GM19351 (cell line): ENCODE results near the gene TRAP1.

ENCODE experiments used
- ATAC-seq: cut with Tn5 transposase; IDR thresholded peaks from one replicate; pipeline ENCODE4 v1.9.1; 2021; ENCODE audit warnings: mild to moderate bottlenecking, moderate library complexity; ENCODE audit not compliant: unreplicated experiment

The TRAP1 gene

DNA sequence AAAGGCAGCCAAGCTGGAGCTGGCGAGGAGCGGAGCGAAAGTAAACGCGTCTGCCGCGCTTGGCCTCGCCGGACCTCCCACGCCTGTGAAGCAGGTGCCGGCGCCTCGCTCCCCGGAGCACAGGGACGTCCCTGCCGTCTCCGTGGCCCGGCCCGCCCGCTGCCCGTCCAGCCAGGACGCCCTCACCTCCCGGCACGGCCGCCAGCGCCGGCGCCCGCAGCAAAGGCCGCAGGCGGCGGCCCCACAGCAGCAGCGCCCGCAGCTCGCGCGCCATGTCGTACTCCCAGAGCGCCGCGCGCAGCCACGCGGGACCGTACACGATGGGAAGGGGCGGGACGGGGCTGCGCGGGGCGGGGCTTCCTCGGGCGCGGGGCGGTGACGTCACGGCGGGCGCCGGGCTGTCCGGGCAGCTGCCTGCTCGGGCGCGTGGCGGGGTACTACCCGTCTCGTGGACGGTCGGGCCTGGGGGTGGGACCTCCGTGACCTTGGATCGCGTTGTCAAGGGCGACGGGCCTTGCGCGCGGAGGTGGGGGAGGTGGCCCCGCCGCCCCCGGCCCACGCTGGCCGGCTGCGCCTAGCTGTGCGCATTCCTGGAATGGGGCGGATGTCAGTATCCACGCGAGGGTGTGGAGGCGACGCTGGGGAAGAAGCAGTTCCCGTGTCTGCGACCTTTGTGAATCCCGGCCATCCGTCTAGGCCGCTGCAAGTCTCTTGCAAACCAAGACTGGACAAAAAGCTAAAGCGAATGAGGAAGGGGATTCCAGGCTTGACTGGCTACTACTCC lies at the start of gene TRAP1:
Gene TRAP1 (minus strand): TSS at position 290 of the 784 bp plus-strand sequence. CDS start 16 bp downstream, at position 274.
- peak; percentile 91 for ATAC-seq

DNA sequence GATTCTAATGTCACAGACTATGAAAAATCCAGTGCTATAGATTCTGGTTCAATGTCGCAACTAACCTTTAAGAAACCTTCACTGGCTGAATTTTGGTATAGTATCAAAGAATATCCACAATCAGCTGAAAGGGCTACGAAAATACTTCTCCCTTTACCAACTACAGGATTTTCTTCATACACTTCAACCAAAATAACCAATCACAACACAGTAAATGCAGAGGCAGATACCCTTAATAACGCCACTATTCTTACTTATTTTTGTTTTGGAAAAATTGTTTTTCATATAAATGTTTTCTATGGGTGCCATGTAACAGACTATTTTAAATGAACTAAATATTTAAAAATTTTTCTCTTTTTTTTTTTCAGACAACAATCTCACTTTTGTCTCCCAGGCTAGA lies 48.9 kb upstream of the TRAP1 start:
- no peak for ATAC-seq

DNA sequence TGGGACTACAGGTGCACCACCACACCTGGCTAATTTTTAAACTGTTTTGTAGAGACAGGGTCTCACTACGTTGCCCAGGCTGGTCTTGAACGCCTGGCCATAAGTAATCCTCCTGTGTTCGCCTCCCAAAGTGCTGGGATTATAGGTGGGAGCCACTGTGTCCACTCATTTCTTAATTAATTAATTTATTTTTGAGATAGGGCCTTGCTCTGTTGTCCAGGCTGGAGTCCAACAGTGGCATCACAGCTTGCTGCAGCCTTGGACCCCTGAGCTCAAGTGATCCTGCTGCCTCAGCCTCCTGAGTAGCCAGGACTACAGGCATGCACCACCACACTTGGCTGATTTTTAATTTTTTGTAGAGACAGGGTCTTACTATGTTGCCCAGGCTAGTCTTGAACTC lies 47.1 kb upstream of the TRAP1 start:
- no peak for ATAC-seq

DNA sequence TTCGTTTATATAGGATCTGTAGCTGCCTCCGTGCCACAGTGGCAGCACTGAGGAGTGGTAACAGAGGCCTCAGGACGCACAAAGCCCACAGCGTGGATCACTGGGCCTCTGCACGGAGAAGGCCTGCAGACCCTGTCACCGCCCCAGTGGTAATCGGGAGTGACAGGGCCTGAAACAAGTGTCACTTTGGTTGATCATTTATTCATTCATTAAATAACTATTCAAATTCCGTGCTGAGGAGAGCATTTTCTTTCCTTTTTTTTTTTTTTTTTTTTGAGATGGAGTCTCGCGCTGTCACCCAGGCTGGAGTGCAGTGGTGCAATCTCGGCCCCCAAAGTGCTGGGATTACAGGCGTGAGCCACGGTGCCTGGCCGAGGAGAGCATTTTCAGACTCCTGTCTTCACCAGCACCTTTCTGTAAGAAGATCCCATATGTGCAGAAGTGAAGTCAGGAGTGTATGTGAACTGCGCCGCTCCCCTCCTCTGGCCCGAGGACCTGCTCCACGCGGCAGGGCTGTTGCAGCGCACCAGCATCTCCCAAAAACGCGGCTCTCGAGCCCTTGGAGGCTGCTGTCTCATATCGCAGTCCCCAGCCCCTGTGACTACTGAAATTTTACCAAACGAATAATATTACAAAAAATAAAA lies 44.9 kb upstream of the TRAP1 start:
- ATAC-seq: no peak

DNA sequence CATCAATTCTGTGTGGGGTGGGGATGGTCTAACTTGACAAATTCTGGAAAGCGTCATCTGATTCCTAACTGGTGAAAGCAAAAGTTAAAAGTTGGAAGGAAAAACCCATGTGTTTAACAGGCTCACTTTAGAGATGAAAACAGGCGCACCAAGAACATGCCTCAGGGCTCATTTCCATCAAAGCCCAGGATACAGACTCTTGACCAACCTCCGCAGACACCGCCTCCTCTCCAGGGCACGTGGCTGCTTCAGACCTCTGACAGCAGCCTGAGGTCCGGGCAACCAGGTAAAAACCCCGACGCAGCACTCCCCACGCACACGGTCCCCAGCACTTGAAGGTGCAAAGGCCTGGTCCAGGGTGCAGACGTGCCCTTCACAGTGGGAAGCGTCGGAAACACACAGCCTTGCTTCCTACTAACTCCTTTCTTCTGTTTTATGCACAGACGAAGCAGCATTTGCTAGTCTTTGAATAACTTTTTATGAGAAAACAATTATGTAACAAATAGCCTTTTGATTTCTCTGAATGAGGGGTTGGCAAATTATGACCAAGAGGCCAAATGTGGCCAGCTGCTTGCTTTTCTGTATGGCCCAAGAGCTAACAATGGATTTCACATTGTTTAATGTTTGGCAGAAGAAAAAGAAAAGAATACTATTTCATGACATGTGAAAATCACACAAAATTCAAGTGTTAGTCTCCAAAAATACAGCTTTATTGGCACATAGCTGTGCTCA lies 44.2 kb upstream of the TRAP1 start:
- no peak for ATAC-seq

DNA sequence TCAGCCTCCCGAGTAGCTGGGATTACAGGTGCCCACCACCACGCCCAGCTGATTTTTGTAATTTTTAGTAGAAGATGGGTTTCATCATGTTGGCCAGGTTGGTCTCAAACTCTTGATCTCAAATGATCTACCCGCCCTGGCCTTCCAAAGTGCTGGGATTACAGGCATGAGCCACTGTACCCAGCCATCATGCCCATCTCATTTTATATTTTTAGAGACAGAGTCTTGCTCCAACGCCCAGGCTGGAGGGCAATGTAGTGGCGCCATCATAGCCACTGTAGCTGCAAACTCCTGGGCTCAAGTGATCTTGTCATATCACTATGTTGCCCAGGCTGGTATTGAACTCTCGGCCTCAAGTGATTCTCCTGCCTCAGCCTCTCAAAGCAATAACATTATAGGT lies 43.2 kb upstream of the TRAP1 start:
- no peak for ATAC-seq

DNA sequence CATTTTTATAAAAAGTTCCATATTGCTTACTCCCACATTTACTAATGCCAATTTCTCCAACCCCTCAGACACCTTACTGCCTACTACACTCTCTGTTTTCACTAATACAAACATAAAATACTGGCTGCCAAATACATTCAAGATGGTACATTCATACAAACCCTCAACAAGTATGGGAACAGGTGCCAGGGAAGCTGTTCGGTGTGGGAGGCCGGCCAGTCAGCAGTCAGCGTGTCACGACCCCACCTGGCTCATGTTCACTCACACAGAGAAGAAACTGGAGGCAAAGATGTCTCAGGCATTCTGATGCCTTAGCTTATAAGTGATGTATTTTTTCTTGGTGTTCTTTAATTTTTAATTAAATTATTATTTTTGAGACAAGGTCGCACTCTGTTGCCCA lies 42.4 kb upstream of the TRAP1 start:
- no peak for ATAC-seq

DNA sequence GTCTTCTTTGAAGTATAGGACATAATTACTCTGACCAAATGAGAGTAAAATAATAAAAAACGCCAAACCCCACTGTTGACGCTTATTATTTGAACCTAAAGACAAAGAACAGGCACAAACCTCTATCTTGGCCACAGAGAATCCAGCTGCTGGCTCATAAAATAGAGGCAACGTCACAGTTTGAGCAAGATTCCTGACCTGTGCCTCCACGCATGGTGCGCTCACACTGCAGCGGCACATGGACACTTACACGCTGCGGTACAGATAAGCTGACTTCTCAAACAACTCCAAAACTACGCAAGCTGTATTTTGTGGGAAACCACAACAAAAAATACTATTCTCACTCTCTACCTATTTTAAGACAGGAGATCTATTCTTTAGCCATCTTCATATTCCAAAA lies 38.8 kb upstream of the TRAP1 start:
- no peak for ATAC-seq

DNA sequence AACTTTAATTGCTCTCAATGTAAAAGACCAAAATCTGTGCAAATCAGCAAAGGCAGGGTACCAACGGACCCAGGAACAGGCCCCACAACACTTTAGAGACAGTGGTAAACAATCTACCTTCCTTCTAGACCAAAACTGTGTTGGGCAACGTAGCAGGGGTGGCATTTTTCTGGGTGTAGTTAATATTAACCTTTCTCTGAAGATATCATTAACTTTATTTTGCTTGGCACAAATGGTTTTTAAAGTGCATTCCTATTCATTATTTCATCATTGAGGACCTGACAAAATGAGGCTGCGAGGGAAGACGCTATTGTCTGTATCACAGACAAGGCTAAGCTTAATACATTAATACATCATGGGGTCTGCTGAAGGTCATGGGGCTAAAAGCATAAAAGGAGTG lies 37.9 kb upstream of the TRAP1 start:
- ATAC-seq: no peak

DNA sequence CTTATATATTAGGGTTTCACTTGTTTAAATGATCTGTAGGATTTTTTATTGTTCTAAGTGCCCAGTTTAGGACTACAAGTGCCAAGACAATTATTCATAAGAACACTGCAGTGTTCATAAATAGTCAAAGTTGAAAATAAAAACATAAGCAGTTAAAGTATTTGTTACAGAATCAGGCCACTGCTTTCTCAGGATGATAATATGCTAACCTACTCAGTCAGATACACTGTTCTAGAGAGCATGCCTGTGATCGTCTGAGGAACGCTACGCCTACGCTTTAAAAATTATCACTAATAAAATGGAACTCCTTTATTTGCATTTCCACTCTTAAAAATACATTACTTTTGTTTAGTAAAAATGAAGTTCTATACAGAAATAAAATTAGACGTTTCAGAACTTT lies 37.4 kb upstream of the TRAP1 start:
- no peak for ATAC-seq

DNA sequence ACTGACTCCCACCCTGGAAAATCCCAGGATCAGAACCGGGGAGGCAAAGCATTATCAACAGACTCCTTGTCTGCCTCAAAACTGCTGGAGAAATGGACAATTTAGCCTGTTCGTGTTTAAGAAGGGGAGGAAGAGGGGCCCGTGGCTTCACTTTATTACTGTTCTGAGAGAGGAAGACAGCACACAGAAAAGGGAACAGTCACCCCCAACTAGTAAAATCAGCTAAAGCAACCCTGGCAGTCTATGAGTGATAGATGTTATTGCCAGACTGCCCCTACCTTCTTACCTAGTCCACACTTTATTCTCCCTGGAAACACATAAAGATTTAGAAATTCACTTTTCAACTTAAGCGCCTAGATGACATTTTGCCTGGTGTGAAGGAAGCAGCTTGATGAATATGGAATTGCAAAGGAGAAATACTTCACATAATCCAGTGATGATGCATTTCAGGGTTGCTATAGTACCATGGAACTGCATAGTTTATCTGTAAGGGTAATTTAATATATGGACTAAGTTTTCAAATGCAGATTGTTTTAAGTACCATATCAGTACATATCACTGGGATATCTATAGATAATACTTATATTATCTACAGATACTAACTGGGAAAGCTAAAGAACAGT lies 36.9 kb upstream of the TRAP1 start:
- ATAC-seq: no peak

DNA sequence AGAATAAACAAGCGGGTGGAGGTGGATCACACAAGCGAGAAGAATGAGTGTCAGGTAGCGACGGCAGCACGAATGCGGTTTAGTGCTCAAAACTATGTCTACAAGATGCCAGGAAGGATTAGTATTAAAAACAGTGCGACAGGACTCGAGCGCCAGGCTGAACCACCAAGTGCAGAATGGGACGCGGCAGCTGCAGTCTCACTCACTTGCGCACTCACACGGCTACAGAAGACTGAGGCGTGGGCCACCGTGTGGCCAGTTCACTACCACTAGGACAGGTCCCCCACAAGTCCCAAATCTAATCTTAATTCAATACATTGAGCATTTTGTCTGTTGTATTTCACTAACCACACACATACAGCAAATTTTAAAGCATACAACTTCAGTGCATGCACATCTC lies 35.7 kb upstream of the TRAP1 start:
- ATAC-seq: no peak

DNA sequence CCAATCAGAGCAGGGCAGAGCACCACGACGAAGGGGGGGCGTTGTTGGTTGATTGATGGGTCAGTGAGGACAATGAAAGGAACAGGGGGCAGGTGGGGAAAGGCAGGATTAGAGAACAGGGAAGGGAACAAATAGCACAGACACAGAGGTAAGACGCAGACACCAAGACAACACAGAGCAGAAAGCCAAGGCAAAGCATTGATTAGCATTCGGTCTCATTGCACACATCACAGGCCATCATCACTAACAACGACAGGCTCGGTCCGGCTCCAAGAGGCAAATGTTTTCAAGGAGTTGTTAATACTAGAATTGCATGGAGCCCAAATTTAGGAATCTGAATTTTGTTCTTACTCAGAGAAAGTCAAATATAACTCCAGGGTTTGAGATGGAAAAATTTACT lies 34.6 kb upstream of the TRAP1 start:
- ATAC-seq: no peak

DNA sequence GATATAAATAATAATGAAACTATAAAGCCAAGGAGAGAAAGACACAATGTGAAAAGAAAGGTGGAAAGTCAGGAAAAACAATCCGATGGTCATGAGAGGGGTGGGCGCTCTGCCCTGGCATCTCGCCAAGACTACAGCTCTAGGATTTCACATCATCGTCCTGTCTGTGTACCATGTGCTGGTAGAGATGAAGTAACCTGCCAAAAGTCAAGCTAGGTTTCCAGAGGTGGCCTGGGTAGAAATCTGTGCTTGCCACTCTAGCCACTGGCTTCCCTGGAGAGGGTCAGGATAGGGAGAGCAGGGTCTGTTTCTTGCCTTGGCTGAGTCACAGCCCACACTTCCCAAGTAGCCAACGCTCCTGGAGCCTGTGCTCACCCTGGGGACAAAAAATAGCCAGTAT lies 31.0 kb upstream of the TRAP1 start:
- no peak for ATAC-seq

DNA sequence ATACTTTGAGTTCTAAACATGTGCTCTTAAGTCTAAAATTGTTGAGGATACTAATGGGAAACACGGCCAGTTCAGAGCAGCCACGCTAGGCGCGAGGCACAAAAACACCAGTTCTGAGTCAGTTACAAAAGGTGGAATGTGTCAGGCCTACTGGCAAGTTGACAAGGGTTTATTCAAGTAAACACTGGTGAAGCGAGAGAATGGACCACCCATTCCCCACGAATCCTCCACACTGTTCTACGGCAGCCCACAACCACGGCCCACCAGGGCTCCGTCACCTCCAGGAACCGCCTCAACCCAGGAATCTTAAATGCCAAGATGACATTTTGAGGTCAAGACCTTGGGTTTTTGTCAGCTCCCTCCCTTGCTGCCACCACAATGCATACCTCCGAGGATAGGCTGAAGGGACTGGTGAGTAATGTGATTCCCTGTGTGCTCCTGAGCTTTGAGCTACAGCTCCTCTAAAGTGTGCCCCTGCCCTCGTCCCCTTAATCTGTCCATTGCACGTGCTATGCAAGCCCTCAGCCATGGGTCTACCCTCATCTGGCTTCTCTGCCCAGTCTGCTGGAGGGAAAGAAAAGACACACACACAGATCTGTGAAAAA lies 28.5 kb upstream of the TRAP1 start:
- ATAC-seq: no peak

DNA sequence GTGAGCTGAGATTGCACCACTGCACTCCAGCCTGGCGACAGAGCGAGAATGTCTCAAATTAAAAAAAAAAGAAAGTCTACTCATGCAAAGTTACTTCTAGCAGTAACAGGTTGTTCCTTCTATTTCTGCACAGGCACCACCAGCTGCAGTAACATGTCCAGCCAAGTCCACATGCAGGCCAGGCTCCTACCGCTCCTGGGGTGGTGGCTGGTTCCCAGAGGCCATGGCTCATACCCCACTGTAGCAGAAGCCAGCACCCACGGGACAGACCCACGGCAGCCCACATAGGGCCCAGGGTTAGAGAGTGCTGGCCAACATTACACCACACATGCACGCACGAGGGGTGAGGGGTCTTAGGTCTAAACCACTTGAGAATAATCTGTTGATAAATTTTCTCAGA lies 26.7 kb upstream of the TRAP1 start:
- ATAC-seq: no peak

DNA sequence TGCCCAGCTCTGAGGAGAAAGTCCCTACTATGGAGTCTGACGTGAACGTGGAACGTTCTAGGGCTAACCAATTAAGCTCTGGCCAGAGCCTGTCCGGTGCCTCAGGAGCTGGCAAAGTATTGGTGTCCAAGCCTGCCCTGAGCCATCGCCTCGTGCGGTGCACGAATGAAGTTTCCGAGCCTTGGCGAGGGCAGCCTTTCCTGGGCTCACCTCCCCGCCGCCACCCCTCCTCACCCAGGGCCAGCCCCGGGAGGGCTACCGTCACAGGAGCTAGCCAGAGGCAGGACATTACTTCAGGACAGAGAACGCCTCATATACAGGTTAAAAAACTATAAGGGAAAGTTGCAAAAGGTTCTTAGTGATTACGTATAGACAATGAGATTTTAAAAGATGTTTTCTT lies 23.6 kb upstream of the TRAP1 start:
- ATAC-seq: no peak

DNA sequence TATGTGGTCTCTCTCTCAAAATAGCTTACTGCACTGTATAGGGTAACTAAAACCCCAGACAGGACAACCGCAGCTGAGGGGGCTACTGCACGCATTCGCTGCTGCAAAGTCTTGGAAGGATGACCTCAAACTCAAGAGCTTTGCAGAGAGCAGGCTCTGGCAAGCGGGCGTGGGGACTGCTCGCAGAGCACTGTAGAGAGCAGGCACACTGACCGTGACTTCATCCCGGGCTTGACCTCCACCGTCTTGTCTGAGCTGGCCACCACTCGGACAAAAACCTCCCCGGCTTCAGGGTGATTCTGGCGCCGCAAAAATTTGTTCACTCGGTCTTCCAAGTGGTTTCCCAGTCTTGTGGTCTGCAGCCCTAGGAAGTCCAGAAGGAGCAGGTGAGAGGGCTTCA lies 22.9 kb upstream of the TRAP1 start:
- ATAC-seq: no peak

DNA sequence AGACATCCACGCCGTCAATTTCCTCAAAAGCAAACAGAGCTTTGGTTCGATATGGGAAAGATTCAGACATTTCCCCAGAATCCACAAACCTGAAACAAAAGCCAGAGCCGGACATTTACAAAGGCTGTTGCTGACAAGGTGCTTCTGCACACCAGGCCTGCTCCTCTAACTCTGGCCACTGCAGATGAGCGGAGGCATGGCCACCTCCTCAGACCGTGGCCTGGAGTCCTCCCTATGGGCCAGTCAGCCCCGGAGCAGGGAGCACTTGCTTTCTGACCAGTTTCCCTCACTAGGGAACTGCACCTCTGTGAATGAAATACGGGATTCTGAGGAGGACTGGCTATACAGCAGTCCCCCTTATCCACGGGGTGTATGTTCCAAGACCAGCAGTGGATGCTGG lies 22.3 kb upstream of the TRAP1 start:
- no peak for ATAC-seq

DNA sequence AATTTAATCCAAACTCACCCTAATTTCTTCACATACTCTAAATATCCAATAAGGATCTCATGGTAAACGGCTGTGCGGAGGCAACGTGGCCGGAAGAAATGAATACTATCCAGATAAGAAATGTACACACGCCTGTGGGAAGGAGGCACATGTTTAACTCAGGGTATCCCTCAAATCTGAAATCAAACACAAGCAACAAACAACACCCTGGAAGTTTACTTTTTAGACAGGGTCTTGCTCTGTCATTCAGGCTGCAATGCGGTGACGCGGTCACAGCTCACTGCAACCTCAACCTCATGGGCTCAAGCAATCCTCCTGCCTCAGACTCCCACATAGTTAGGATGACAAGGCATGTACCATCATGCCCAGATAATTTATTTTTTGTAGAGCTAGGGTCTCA lies 21.2 kb upstream of the TRAP1 start:
- no peak for ATAC-seq

DNA sequence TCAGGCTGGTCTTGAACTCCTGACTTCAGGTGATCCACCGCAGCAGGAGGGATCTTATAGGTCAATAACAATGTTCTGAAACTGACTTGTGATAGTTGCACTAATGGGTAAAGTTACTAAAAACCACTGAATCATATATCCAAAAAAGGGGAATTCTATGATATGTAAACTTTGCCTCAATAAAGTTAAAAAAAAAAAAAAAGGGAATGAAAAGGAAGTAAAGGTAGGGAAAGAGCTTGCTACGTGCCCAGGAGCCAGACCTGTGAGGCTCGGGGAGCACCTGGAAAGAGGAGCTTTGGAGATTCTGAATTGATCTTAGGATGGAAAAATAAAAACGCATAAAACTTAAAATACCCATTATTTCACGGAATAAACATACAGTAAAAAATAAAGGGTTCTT lies 20.8 kb upstream of the TRAP1 start:
- no peak for ATAC-seq
